ENCODE data around the gene DEPDC5.

DNA sequence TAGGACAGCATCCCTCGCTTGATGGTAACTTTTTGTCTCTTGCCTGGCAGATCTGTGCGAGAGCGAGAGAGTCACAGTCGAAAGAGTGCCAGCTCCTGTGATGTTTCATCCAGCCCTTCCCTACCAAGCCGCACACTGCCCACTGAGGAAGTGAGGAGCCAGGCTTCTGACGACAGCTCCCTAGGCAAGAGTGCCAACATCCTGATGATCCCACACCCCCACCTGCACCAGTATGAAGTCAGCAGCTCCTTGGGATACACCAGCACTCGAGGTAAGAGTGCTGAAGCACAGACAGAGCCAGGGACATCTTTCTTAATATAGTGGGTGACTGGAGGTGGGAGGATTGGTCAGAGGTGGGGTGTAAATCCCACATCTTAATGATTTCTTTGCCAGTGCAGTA lies 61.1 kb downstream of the DEPDC5 start:
- TF ChIP-seq SP1 (IDR thresholded peaks at IDR 0.05) (no peak), BHLHE40 (IDR thresholded peaks at IDR 0.05; ENCODE audit: borderline replicate concordance) (no peak), FOXM1 (IDR thresholded peaks at IDR 0.05; ENCODE audit: borderline replicate concordance) (no peak), FOXK2 (IDR thresholded peaks at IDR 0.05) (no peak), LEF1 (IDR thresholded peaks at IDR 0.05; ENCODE audit: borderline replicate concordance) (no peak), NFRKB (IDR thresholded peaks at IDR 0.05) (no peak), CTBP1 (IDR thresholded peaks at IDR 0.05; ENCODE audit: borderline replicate concordance) (no peak), SUZ12 (IDR thresholded peaks at IDR 0.05) (no peak), FOXA1 (IDR thresholded peaks at IDR 0.05) (no peak), TARDBP (IDR thresholded peaks at IDR 0.05) (no peak), HDGF (IDR thresholded peaks at IDR 0.05; ENCODE audit: borderline replicate concordance) (no peak)
- TF ChIP-seq, protein P1, sequence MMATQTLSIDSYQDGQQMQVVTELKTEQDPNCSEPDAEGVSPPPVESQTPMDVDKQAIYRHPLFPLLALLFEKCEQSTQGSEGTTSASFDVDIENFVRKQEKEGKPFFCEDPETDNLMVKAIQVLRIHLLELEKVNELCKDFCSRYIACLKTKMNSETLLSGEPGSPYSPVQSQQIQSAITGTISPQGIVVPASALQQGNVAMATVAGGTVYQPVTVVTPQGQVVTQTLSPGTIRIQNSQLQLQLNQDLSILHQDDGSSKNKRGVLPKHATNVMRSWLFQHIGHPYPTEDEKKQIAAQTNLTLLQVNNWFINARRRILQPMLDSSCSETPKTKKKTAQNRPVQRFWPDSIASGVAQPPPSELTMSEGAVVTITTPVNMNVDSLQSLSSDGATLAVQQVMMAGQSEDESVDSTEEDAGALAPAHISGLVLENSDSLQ (IDR thresholded peaks at IDR 0.05), result no peak

Data from HEK293T (cell line).